Measurements from ENCODE around the gene SUCO. TPM values are rescaled to one million over a fixed set of nuclear protein-coding genes. Genes with fewer than 3 reads are reported as not detected.

The SUCO gene
- total RNA-seq, 2 donors from 2014 or later, result 39.5 to 84.9 TPM

DNA sequence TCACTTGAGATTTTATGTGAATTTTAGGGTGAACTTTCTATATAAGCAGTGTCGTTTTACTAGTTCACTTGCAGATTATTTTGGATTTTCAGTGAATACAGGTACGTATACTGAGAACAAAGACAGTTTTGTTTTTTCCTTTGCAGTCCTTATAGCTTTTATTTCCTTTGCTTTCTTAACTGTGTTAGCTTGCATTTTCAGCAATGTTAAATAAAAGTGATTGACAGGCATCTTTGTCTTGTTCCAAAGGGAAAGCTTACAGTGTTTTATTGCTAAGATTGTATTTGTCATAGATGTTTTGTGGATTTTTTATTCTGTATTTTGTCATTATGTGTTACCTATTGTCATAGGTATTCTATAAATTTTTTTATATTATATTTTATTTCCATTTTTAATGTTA is 72.7 kb downstream of the SUCO start:
- H3K27me3 ChIP-seq (replicated peaks; ENCODE audit: insufficient read depth), result no peaks in the 10 kb centered on the region
- no peaks in the 10 kb centered on the region for H3K4me1 ChIP-seq (replicated peaks)
- WGBS, result 73% methylated on average over 2 of the region's 2 CpGs
- no peak for DNase-seq (ENCODE audit: low spot score)
- H3K27ac ChIP-seq, result no peak overlapping the region
- no peaks in the 10 kb centered on the region for H3K9me3 ChIP-seq
- H3K4me3 ChIP-seq, result no peak overlapping the region
- TF ChIP-seq POLR2AphosphoS5 (IDR thresholded peaks at IDR 0.05) (no peak), CTCF (IDR thresholded peaks at IDR 0.05) (no peak), POLR2A (IDR thresholded peaks at IDR 0.05) (no peak)
- H3K36me3 ChIP-seq, result no peaks in the 10 kb centered on the region
- intact Hi-C loops (cut with DNase I), result no loop called here

- DNase-seq (ENCODE audit: low spot score), result no peak
- intact Hi-C loops (cut with DNase I), result no loop called here
- no peaks in the 10 kb centered on the region for H3K36me3 ChIP-seq
- H3K4me1 ChIP-seq (replicated peaks), result no peaks in the 10 kb centered on the region
- TF ChIP-seq POLR2A (IDR thresholded peaks at IDR 0.05), result no peak
- no peak for TF ChIP-seq POLR2AphosphoS5 (IDR thresholded peaks at IDR 0.05)
- H3K4me3 ChIP-seq, result no peak overlapping the region
- H3K27me3 ChIP-seq (replicated peaks; ENCODE audit: insufficient read depth), result no peaks in the 10 kb centered on the region
- H3K27ac ChIP-seq, result no peak overlapping the region
- H3K9me3 ChIP-seq, result no peaks in the 10 kb centered on the region
Observed at GRCh38 chr1:172607145-172607544, 74.2 kb downstream of the SUCO start.

- 58% methylated on average over 4 of the region's 4 CpGs for WGBS
- no peak for DNase-seq (ENCODE audit: low spot score)
Observed at GRCh38 chr1:172608098-172608601, 75.2 kb downstream of the SUCO start.

GRCh38 chr1:172609528-172609927 is 76.6 kb downstream of the SUCO start:
- no peaks in the 10 kb centered on the region for H3K36me3 ChIP-seq
- H3K4me3 ChIP-seq, result no peak overlapping the region
- DNase-seq (ENCODE audit: low spot score), result no peak
- H3K9me3 ChIP-seq, result no peaks in the 10 kb centered on the region
- no peaks in the 10 kb centered on the region for H3K27me3 ChIP-seq (replicated peaks; ENCODE audit: insufficient read depth)
- no peaks in the 10 kb centered on the region for H3K4me1 ChIP-seq (replicated peaks)
- TF ChIP-seq POLR2A (IDR thresholded peaks at IDR 0.05) (no peak), CTCF (IDR thresholded peaks at IDR 0.05) (peak in 1 of 4 experiments; percentile 16)
- no peak overlapping the region for H3K27ac ChIP-seq
- intact Hi-C loops (cut with DNase I), result no loop called here
- WGBS, result 95% methylated on average over 3 of the region's 3 CpGs

More at GRCh38 chr1:172608098-172608601, 75.2 kb downstream of the SUCO start:
- TF ChIP-seq POLR2A (IDR thresholded peaks at IDR 0.05) (no peak), CTCF (IDR thresholded peaks at IDR 0.05) (no peak), POLR2AphosphoS5 (IDR thresholded peaks at IDR 0.05) (no peak)
- no peaks in the 10 kb centered on the region for H3K27me3 ChIP-seq (replicated peaks; ENCODE audit: insufficient read depth)
- no peaks in the 10 kb centered on the region for H3K4me1 ChIP-seq (replicated peaks)
- H3K36me3 ChIP-seq, result no peaks in the 10 kb centered on the region
- intact Hi-C loops (cut with DNase I), result no loop called here
- H3K27ac ChIP-seq, result no peak overlapping the region
- H3K9me3 ChIP-seq, result no peaks in the 10 kb centered on the region
- H3K4me3 ChIP-seq, result no peak overlapping the region

GRCh38 chr1:172612478-172612877 is 79.5 kb downstream of the SUCO start:
- Histone ChIP-seq H3K9me3 (no peaks in the 10 kb centered on the region), H3K4me1 (replicated peaks) (no peaks in the 10 kb centered on the region), H3K27me3 (replicated peaks; ENCODE audit: insufficient read depth) (no peaks in the 10 kb centered on the region), H3K36me3 (no peaks in the 10 kb centered on the region), H3K4me3 (no peak overlapping the region), H3K27ac (no peak overlapping the region)
- TF ChIP-seq CTCF (IDR thresholded peaks at IDR 0.05) (no peak), POLR2AphosphoS5 (IDR thresholded peaks at IDR 0.05) (no peak), POLR2A (IDR thresholded peaks at IDR 0.05) (no peak)
- no peak for DNase-seq (ENCODE audit: low spot score)
- intact Hi-C loops (cut with DNase I), result no loop called here
- 93% methylated on average over 2 of the region's 2 CpGs for WGBS
